ENCODE data around the gene BAZ2B.

DNA sequence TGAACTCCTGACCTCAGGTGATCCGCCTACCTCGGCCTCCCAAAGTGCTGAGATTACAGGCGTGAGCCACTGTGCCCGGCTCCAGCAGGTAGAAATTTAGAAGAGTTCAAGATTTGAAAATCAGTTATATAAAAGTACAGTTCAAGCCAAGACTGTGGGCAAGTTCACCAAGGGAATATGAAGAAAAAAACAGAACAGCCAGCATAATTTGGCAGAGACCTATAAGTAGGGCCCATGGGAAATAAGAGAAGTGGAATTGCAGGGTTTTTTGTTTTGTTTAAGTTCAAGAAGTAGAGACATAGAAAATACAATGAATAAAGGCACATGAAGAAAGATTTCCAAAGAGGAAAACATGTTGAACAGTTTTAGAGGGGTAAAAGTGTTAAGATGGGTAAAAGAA is 57.9 kb downstream of the BAZ2B start:
- TF ChIP-seq, protein P1, sequence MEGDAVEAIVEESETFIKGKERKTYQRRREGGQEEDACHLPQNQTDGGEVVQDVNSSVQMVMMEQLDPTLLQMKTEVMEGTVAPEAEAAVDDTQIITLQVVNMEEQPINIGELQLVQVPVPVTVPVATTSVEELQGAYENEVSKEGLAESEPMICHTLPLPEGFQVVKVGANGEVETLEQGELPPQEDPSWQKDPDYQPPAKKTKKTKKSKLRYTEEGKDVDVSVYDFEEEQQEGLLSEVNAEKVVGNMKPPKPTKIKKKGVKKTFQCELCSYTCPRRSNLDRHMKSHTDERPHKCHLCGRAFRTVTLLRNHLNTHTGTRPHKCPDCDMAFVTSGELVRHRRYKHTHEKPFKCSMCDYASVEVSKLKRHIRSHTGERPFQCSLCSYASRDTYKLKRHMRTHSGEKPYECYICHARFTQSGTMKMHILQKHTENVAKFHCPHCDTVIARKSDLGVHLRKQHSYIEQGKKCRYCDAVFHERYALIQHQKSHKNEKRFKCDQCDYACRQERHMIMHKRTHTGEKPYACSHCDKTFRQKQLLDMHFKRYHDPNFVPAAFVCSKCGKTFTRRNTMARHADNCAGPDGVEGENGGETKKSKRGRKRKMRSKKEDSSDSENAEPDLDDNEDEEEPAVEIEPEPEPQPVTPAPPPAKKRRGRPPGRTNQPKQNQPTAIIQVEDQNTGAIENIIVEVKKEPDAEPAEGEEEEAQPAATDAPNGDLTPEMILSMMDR (IDR thresholded peaks at IDR 0.05) = no peak
- TF ChIP-seq POLR2A (IDR thresholded peaks at IDR 0.05) = no peak

All from testis (tissue), 2 donors.